Hypothalamus (tissue), 51 donors: ENCODE measurements around the gene TEX22.
A peak's percentile ranks its signal among the peaks of the same experiment; 100 is the strongest.

Experiments used
- DNase-seq, 51 donors: peaks; one replicate each; lab custom pipeline; 2025; lab: John Stamatoyannopoulos, UW

The TEX22 gene

DNA sequence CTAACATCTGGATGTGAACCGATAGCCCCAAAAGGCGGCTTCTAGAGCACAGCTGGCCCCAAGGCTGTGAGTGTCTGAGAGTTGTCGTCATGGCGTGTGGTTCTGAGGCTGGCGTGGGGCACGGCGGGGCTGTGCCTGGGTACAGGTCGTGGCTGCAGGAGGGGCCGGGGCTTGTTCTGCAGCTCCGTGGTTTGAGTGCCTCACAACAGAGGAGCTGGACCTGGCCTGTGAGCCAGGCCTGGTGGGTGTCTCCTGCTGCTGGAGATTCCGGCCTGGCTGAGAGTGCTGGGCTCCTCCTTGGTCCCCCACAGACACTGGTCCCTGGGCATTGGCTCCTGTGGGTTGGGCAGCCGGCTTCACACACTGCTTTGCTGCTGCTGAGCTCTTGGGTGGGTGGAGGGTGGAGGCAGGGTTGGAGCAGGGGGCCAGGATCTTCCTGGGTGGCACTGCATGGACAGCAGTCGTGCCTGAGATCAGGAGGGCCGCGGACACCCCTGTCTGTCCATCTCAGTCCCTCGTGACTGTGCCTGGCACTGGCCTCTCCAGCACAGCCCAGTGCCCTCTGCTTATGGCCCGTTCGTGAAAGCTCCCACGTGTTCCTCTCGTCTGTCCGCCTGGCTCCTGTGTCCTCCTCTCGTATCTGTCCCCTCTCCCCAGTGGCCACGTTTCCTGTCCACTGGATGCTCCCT lies 31.8 kb upstream of the TEX22 start:
- peak in 17 of 51 donors; percentile 16 to 70 (median 31) for DNase-seq

DNA sequence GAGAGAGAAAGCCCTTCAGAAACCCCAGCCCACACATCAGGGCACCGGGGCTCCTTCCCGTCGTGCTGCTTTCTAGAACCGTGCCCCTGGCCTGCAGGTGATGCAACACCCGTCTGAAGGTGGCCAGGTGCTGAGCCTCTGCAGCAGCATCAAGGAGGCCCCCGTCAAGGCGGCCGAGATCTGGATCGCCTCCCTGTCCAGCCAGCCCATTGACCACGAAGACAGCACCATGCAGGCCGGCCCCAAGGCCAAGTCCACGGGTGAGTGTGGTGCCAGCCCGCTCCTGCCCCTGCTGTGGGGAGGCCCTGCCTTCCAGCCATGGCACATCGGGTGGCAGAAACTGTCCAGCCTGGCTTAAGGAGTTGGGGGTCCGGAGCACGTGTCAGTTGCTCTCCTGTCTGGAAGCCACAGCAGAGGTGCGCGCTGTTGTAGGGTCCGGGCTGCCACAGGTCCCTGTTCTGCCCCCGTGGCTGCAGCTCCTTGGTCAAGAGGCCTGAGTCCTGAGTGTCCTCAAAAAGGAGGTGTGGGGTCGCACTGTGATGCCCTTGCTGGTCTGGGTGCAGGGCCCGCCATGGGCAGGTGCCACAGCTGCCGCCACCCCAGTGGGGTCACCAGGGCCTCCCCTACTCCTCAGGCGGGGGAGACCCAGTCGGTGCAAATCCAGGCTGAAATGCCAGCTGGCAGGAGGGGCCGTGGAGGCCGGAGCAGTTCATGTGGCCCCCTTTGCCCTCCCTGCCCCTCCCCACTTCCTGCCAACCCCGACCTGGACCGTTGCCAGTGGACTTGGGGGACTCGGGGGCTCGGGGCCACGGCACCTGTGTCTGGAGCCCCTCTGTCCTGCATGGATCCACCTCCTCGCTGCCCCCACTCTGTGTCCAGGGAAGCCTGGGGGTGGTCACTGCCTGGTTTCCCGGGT lies 31.0 kb upstream of the TEX22 start:
- DNase-seq, result no peak

DNA sequence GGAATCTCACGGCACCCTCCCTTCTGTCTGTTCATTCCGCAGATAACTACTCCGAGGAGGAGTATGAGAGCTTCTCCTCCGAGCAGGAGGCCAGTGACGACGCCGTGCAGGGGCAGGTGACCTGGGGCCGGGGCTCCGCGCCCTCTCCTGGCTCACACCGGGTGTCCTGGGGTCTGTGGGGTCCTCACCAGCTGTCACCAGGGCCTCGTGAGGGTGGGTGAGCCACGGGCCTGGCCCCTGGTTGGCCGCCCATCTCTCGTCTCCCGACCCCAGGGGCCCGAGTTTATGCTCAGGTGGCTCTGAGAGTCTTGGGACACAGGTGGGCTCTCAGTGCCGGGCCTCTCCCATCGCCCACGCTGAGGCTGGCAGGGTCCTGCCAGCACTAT lies 30.3 kb upstream of the TEX22 start:
- DNase-seq, result no peak

DNA sequence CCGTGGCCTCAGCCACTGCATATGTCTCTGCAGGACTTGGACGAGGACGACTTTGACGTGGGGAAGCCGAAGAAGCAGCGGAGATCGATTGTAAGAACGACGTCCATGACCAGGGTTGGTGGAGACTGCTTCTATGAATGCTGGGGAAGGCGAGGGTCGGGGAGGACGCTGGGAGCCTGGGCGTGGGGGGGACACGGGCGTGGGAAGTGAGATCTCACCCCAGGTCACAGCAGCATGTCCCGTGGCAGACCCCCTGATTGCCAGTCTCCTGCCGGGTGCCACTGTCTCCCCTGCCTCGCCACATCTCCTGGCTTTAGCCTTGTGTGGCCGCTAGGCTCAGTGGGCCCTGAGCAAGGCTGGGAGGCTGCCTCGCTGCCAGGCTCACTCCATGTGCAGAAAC lies 29.9 kb upstream of the TEX22 start:
- DNase-seq, result no peak

DNA sequence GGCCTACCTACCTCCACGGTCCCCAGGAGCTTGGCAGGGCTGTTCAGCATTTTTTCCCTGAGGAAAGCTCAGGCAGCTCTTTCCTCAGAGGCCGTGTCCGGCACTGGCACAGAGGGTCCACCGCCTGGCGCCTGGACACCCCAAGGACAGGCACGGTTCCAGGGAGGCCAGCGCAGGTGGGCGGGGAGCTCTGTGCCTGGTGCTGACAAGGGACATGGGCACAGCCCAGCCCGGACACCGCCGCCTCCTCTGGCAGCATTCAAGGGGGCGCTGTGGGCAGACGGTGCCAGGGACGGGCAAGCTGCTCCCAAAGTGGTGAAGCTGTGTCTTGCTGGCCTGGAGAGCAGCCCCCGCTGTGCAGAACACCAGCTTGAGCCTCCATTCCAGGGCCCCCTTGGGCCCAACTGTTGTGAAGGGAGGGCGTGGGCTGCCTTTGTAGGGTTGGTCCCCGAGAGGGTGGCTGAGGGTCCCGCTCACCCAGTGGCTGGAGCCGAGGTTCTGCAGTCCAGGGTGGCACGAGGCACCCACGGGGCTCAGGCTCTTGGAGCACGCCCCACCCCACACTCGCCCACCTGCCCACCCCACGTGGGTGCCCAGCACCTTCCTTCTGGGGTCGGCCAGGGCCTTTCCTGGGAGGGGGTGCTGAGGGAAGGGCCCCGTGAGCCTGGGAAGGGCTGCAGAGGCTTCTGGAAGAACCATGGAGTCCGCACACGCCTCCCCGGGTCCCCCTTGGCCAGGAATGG lies 29.3 kb upstream of the TEX22 start:
- DNase-seq, result peak in 4 of 51 donors; percentile 9 to 43 (median 16)

DNA sequence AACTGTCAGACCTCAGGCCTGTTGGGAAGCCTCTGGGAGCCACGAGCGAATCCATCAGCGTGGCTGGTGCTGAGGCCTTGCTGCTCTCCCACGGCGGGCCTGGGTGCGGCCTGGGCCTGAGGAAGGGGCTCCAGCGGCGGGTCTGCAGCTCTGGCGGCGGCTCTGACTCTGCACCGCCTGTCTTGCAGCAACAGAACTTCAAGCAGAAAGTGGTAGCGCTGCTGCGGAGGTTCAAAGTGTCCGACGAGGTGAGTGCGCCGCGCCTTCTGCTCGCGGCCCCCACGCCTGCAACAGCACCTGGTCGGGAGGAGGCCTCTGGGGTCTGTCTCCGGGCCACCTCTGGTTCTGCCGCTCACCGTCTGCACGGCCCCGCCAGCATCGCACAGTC lies 28.7 kb upstream of the TEX22 start:
- no peak for DNase-seq

DNA sequence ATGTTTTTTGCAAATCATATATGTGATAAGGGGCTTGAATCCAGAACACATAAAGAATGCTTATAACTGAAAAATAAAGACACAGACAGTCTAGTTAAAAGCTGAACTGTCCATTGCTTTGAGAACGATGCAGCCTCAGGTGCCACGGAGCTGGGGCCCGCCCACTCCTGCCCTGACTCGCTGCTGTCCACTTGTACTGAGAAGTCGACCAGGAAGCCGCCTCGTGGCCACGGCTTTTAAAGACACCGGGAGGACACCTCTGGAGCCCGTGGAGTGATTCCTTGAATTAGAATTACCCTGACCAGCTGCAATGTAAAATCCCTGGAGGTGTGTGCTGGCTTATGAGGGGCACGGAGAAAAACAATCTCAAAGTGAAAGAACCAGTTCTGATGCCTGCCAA lies 23.9 kb upstream of the TEX22 start:
- no peak for DNase-seq

DNA sequence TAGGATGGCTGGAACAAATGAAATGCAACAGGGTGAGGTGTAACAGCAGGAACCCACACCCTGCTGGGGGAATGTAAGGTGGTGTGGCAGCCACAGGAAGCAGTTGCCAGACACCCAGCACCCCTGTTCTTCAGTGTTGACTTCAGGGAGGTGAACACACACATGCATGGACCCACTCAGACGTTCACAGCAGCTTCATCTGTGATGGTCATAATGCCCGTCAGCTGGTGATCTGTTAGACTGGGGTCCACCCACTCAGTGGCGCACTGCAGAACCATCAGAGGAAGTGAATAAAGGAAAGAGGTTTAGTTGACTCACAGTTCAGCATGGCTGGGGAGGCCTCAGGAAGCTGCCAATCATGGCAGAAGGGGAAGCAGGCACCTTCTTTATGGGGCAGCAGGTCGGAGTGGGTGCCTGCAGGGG lies 22.7 kb upstream of the TEX22 start:
- DNase-seq, result no peak

DNA sequence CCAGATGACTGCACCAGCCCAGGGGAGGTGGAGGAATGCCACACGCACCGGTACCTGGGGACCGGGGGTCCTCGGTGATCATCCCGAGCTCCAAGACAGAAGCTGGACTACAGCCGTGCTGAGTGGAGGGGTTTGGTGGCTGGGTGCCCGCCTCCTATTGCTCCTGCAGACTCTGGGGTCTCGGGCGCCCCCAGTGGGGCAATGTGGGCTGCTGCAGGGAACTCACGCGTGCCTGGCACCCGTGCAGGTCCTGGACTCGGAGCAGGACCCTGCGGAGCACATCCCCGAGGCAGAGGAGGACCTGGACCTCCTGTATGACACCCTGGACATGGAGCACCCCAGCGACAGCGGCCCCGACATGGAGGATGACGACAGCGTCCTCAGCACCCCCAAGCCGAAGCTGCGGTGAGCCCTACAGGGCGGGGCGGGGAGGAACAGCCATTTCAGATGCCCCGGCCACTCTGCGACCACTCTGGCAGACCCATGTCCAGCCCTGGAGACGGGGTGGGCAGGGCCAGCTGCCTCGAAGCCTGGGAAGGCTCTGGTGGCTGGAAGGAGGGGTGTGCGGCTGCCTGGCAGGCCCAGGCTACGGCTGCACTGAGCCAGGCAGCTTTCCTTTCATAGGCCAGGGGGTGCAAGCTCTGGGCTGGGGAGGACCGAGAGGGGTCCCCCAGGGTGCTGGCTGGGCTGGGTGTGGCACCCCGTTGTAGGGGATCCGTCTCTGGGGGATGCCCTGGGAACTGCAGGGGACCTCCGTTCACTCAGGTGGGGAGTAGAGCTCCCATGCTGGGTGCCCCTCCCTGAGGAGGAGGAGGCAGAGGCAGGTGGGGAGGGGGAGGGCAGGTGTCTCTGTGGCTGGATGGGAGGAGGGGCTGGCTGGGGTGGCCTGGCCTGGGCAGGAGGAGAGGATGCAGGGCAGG lies 21.6 kb upstream of the TEX22 start:
- no peak for DNase-seq

DNA sequence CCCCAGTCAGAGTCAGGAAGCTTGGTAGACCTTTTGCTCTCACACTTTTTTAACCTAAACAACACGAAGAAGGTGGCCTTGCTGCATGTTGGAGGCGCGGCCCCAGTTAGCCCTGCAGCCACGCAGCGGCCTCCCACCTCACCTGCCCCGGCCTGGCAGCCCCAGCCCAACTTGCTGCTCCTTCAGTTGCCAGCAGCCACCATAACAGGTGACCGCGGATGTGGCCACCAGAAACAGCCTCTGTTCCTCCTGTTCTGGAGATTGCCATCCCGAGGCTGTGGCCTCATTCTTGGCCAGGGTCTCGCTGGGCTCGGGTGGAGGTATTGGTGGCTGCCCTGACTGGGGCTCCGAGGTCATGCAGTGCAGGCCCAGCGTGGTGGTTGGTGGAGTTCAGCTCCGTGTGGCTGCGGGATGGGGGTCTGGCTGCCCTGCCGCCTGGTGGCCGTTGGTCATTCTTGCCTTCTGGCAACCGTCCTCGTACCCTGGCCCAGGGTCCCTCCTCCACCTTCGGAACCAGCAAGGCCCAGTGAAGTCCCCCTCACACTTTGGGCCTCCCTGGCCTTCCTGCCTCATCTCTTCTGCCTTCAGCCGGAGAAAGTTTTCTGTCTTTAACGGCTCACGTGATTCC lies 20.7 kb upstream of the TEX22 start:
- no peak for DNase-seq

DNA sequence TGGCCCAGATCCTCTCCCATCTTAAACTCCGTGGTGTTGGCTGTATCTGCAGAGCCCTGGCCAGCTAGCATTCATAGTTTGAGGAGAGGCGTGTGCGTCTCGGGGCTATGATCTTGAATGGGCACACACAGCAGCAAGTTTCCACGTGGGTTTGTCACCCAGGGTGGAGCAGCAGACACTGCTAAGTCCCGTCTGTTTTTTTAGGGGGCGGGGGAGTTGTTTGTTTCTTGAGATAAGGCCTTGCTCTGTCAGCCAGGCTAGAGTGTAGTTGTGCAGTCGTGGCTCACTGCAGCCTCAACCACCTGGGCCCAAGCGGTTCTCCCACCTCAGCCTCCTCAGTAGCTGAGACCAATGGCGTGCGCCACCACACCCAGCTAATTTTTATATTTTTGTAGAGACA lies 20.1 kb upstream of the TEX22 start:
- DNase-seq, result no peak

DNA sequence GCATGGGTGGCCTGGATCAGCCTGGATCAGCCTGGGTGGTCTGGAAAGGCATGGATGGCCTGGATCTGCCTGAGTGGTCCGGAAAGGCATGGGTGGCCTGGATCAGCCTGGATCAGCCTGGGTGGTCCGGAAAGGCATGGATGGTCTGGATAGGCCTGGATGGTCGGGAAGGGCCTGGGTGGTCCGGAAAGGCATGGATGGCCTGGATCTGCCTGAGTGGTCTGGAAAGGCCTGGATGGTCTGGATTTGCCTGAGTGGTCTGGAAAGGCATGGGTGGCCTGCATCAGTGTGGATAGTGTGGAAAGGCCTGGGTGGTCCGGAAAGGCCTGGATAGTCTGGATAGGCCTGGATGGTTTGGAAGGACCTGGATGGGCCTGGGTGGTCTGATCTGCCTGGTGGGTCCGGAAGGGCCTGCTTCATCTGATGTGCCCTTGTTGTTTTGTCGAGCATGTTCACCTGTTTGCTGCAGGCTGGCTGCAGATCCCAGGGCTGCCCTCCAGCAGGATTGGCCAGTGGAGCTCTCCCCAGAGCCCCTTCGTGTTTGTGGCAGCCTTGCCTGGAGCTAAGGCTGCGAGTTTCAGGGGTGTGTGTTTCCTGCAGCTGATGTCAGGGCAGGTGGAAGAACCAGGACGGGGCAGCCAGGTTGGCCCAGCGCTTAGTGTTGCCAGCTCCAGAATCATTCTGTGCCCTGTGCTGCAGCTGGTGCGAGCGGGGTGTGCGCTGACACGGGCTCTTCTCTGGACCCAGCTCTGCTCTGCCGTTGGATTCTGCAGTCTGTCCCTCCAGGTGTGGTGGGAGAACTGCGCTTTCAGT lies 19.3 kb upstream of the TEX22 start:
- no peak for DNase-seq

DNA sequence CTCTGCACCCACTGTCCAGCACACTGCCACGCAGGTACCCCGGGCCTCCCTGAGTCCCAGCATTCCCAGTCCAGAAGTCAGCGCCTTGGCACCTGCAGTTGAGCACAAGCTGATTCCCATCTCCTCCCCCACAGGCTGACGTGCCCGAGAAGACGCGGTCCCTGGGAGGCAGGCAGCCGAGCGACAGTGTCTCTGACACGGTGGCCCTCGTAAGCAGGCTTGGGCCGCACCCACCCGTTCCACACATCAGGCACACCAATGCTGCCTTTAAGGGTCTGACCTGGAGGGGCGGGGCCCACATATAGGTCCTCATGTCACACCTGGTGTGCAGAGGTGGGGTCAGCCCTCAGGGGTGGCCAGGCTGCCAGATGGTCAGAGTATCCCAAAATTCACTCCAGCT lies 18.4 kb upstream of the TEX22 start:
- DNase-seq, result no peak

DNA sequence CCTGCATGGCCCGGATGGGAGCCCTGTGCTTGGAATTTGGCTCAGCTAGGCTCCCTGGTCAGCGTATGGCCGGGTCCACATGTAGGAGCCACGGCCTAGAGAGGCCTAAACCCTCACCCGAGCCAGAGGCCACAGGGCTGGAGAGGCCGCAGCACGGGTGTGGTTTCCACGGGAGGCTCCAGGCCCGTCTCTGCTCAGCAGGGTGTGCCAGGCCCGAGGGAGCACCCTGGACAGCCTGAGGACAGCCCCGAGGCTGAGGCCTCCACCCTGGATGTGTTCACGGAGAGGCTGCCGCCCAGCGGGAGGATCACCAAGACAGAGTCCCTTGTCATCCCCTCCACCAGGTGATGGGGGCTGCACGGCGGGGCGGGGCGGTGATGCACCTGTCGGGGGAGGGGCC lies 17.6 kb upstream of the TEX22 start:
- DNase-seq, result no peak

DNA sequence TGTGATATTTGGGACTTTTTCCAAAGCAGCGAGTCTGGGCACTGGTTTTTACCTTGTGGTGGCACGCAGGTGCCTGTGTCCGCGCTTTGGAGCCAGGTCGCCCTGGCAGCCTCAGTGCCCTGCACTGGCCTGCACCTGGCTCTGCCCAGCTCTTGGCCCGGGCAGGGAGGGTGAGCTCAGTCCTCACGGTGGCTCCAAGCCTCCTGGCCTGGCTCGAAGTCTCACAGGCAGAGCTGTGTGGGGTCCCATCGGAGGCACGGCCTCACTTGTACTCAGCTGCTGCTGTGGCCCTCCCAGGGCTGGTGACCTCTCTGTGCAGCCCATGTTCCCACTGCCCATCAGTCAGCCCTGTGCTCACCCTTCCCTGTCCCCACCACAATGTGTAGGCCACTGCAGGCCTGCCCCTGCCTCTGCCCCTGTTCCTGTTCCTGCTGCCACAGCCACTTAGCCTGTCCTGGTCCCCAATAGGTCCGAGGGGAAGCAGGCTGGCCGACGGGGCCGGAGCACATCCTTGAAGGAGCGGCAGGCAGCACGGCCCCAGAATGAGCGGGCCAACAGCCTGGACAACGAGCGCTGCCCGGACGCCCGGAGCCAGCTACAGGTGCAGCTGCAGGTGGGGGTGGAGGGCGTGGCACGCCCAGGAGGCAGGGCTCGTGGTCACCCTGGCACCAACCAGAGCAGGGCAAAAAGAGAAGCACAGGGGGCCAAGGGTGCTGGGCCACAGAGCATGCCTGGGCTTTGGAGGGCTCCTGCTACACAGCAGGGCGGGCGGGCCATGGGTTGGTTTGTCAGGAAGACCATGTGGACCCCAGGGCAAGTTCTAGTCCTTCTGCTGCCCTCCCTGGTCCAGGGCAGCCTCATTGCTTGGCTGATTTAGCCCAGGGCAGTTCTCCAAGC lies 16.6 kb upstream of the TEX22 start:
- no peak for DNase-seq

DNA sequence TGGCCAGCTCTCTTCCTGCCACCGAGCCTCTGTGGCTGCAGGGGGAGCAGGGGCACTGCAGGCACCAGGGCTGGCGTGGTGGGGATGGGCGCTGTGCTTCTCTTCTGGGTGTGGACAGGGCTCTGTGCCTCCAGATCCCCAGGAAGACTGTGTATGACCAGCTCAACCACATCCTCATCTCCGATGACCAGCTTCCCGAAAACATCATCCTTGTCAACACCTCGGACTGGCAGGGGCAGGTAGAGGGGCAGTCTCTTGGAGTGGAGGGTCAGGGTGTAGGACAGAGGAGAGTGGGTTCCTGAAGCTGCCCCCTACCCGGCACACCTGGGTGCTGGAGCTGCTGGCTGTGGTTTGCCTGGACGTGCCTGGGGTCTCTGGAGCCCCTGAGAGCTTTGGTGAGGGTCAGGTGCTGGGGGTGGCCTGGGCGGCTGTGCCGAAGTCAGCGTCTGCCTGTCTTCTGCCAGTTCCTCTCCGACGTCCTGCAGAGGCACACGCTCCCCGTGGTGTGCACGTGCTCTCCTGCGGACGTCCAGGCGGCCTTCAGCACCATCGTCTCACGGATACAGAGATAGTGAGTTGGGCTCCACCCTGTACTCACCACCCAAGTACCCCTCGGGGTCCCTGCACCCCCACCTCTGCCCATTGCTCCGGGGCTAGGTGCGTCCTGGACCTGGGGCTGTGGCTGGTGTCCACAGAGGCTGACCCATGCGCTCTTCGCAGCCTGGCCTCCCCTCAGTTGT lies 15.8 kb upstream of the TEX22 start:
- DNase-seq, result no peak

DNA sequence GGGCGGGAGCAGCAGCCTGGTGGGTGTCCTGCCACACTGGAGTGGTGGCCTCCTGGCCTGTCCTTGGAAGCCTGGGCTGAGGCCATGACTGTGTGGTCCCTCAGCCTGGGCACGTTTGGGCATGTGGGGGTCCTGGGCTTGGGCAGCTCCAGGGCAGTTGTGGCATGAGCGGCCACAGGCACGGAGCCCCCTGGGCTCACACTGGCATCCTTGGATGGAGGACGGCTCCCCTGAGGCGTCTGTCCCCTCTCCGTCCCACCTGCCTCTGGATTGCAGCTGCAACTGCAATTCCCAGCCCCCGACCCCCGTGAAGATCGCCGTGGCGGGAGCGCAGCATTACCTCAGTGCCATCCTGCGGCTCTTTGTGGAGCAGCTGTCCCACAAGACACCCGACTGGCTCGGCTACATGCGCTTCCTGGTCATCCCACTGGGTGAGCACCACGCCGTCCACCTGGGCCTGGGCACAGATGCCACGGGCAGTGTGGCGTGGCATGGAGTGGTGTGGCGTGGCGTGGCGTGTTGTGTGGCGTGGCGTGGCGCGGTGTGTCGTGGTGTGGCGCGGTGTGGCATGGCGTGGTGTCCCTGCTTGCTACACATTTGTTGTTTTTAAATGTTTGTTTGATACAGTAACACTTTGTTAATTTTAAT lies 15.1 kb upstream of the TEX22 start:
- no peak for DNase-seq
